T-helper 2 cell treated with Interferon-gamma antibody and Interleukin-4, amounts not matched to agents 100 ng/mL and 5 ng/mL, for 36 hours (primary cell): ENCODE data around the gene SH3BGRL. TPM values are rescaled to one million over a fixed set of nuclear protein-coding genes. Genes with fewer than 3 reads are reported as not detected.
"Not testable (repeated sequence)": the region's sequence is repeated elsewhere in the genome, so short reads cannot be mapped to it uniquely, and the experiment has no call there.

ENCODE experiments used
- intact Hi-C: fragments of 100-400 bp; cut with micrococcal nuclease; formaldehyde crosslinking; loops from one replicate; pipeline ENCODE4 v1.15.1; 2023
- total RNA-seq: library from RNA; stranded (reverse); gene quantifications from 2 replicates; pipeline ENCODE4 v1.2.3, GENCODE V29; 2022

The SH3BGRL gene
- total RNA-seq, 1 donor from 2014 or later = 72.3 TPM

DNA sequence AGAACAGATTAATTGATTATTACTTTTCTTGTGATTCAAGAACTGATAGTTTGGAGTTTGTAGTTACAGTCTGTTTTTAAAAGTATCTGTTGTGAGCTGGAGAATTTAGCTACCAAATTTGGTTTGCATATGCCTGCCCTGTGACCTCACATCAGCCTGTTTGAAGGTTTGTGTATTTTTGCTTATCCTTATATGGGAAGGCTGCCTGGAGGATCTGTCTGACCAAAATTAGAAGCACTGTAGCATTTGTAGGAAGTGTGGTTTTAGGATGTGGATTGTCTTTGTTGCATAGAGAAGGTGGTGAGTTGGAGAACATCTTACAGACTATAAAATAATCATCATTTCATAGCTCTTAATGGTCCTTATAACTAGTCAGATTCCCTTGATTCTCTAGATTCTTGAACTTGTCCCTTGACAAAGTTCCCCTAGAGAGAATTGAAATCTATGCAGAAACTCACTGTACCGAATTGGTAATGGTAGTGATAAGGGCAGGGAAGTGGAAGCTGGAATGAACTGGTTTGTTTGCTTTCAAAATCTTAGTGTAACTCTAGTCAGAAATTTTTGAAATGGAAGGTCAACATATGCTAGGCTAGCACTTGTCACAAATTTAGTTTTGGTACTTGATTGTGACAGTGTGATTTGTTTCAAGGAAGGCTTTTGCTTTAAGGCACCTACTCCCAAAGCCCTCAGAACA lies 57.3 kb downstream of the SH3BGRL start:
- intact Hi-C loops = no loop called here

DNA sequence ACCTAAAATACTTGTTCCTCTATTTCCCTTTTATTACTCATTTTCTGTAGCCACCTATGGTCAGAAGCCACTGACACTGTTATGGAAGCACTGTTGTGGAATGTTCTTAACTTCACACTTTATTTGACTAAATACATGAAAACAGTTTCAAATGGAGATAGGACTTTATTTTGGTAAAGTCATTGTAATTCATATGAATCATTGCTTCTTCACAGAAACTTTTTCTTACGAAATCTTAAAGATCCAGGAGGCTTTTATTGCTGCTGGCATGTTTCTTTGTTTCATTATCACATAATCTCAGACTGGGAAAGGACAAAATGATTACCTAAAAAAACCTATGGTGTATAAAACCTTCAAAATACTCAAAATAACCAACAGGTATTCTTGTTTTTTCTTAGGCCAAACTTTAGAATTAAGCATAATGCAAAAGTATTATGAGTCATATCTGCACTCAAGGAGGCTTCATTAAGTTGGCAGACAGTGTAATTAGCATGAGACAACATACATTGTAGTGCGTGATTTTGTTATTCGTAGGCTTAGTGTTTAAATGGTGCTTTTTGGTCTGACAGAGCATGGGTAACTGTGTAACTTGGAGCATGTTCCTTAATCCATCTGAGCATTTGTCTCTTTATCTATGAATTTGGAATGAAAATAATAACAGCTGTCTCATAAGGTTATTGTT lies 58.0 kb downstream of the SH3BGRL start:
- intact Hi-C loops = no loop called here

DNA sequence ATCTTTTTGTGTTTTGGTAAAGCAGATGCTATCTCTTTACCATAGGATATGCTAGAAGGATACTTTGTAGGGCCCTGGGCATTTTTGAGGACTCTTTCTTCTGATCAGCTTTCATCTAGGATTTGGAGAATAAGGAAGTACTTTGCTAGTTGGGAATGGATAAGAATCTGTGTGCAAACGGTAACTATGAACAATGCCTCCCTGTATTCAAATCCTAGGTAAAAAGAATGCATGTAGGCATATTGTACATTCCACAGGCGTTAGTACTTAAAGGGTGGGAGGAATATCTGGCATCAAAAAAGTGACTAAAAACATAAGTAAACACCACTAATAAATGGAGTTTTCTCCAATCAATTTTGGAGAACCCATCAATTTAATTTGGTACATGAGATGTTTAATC lies 59.7 kb downstream of the SH3BGRL start:
- intact Hi-C loops = no loop called here

DNA sequence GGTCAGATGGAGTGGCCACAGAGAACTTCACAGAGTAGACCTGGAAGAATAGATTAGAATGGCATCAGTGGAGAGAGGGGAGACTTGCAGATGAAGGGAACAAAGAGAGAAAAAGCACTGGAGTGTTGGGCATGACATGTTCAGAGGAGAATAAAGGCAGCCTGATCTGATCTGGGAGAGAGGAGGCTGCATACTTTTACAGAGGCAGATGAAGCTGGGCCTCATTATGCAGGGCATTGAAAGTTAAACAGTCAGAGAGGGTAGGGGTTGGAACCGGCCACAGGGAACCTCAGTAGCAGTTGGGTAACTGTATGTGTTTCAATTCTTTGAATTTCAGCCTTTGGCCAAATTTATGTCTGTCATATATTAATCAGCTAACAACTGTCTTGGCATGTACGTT lies 61.2 kb downstream of the SH3BGRL start:
- intact Hi-C loops = no loop called here

DNA sequence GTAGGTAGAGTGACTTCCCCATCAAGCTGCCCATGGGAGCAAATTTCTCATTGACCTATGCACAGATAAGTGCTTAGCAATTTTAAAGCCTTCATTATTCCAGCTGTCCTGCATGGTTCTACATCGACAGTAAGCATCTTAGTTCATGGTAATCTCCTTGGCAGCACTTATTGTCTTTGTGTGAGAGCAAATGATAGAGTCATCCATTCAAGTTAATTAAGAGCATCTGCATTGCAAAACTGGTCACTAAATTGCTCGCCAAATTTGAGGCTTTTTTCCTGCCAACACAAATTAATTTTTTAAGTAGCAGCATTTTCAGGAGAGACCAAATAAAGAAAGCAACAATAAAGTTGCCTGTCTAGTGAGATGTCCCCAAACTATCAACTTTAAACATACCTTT lies 76.7 kb downstream of the SH3BGRL start:
- intact Hi-C loops = no loop called here

DNA sequence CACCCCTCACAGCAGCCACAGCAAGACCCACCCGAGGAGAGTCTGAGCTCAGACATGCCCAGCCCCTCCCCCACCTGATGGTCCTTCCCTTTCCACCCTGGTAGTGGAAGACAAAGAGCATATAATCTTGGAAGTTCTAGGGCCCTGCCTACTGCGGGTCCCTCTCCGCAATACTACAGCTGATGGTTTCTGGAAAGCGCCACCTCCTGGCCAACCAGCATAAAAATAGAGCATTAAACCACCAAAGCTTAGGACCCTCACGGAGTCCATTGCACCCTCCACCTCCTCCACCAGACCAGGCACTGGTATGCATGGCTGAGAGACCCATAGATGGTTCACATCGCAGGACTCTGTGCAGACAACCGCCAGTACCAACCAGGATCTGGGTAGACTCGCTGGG lies 78.2 kb downstream of the SH3BGRL start:
- intact Hi-C loops = no loop called here

DNA sequence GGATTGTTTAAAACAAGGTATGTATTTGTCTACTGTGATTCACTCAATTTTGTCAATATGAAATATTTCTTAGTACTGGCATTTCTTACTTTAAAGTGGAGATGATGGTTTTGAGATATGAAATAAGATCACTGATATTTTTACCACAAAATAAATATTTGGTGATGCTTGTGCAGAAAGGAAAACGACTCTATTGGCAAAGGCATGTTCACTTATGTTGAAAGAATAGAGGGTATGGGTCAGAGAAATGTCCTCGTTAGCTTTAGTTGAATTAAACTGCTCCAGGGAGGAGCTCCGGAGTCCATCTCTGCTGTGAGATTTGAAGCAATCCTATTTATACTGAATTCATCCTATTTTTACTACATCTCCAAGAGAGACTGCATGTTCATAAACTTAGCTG lies 84.2 kb downstream of the SH3BGRL start:
- intact Hi-C loops = no loop called here

DNA sequence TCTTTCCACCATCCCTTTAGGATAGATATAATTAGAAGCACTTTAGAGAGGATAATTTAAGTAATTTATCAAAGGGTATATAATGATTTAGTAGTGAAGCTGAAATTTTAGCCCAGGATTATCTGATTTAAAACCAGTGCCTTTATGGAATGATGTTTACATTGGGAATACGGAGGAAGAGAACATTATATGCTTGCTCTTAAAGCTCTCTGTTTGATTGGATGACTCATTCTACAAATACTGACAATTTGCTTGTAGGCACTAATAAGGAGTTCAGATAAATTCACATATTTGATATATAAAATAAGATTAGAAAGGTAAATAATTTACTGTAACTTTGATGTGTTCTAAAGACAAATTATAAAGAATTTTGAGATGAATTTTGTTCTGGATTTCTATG lies 84.7 kb downstream of the SH3BGRL start:
- intact Hi-C loops = no loop called here

DNA sequence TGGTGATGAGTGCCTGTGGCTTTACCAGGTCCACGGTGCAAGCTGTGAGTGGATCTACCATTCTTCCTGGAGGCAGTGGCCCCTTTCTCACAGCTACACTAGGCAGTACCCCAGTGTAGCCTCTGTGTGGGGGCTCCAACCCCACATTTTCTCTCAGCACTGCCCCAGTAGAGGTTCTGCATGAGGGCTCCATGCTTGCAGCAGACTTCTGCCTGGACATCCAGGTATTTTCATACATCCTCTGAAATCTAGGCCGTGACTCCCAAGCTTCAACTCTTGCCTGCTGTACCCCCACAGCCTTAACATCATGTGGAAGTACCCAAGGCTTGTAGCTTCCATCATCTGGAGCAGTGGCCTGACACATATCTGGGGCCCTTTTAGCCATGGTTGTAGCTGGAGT lies 90.1 kb downstream of the SH3BGRL start:
- intact Hi-C loops = no loop called here

DNA sequence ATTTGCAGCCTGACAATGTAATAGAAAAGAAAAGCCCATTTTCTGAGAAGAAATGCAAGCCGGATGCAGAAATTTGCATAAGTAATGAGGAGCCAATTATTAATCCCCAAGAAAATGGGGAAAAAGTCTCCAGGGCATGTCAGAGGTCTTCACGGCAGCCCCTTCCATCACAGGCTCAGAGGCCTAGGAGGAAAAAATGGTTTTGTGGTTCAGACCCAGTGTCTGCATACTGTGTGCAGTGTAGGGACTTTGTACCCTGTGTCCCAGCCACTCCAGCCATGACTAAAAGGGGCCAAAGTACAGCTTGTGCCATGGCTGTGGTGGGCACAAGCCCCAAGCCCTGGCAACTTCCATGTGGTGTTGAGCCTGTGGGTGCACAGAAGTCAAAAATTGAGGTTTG lies 92.2 kb downstream of the SH3BGRL start:
- intact Hi-C loops = no loop called here

DNA sequence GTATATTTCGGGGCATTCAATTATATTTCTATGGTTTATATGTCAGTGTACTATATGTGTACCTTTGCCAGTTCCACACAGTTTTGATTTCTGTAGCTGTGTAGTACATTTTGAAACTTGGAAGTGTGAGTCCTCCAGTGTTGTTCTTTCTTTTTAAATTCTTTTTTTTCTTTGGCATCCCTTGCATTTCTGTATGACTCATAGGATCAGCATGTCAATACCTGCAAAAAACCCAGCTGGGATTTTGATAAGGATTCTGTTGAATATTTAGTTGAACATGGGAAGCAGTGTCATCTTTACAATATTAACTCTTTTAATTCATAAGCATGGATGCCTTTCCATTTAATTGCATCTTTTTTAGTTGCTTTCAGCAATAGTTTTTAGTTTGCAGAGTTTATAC lies 100.0 kb downstream of the SH3BGRL start:
- intact Hi-C loops = no loop called here

DNA sequence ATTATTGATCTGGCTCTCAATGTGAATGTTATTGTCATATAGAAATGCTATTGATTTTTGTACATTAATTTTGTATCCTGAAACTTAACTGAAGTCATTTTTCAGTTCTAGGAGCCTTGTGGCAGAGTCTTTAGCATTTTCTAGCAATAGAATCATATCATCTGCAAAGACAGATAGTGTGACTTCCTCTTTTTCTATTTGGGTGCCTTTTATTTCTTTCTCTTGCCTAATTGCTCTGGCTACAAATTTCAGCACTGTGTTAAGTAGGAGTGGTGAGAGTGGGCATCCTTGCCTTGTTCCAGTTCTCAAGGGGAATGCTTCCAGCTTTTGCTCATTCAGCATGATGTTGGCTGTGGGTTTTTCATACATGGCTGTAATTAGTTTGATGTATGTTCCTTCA lies 102.7 kb downstream of the SH3BGRL start:
- intact Hi-C loops = no loop called here

DNA sequence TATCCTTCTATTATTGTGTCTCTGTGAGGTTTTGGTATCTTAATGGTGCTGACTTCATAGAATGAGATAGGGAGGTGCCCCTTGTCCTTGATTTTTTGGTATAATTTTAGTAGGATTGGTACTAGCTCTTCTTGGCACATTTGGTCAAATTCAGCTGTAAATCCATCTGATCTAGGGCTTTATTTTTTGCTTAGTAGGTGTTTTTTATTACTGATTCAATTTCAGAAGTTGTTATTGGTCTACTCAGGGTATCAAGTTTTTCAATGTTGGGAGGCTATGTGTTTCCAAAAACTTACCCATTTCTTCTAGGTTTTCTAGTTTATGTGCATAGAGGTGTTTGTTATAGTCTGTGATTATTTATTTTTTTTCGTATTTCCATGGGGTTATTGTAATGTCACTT lies 103.3 kb downstream of the SH3BGRL start:
- intact Hi-C loops = no loop called here

DNA sequence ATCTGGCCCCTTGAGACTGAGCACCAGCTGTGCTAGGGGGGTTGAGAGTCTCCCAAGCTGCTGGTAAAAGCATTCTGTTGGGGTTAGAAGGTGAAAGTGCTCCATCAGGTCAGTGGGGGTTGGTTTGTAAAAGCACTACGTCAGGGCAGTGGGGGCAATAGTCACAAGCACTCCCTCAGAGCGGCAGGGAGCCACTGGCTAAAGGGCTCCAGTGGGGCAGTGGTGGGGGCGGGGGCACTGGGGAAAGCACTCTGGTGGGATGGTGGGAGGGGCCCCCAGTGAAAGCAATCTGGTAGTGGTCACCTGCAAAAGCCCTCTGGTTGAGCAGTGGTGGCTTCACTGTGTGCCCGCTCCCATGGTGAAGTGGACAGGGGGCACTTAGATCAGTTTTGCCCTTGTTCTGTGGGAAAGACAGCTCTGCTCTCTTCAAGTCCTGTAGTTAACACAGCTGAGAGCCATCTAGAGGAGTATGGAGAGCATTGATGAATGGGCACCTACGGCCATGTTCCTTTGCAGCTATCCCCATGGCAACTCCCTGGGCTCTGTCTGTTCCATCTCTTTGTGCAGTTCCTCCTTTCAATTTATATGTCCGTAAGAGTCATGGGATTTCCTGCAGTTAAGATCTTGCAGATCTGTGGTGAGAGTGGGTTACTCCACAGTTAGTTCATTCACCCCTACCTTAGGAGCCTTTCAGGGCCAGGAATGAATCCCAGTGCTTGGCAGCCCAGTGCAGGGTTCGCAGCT lies 106.4 kb downstream of the SH3BGRL start:
- intact Hi-C loops = no loop called here

DNA sequence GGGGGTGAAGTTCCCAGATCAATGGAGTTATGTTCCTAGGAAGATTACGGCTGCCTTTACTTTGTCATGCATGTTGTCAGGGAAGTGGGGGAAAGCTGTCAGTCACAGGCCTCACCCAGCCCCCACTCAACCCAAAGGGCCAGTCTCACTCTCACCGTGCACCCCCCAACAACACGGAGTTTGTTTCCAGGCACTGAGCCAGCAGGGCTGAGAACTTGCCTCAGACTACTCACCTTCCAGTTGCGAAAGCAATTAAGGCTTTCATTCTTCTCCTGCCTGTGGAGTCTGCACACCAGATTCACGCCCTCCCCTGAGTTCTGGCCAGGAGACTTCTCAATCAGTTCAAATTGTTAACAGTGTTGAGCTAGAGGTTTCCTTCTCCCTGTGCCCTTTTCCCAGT lies 114.3 kb downstream of the SH3BGRL start:
- intact Hi-C loops = no loop called here

DNA sequence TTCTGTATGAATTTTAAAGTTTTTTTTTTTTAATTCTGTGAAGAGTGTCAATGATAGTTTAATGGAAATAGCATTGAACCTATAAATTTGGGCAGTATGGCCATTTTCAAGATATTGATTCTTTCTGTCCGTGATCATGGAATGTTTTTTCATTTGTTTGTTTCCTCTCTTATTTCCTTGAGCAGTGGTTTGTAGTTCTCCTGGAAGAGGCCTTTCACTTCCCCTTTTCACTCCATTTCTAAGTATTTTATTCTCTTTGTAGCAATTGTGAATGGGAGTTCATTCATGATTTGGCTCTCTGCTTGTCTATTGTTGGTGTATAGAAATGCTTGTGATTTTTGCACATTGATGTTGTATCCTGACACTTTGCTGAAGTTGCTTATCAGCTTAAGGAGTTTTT lies 129.8 kb downstream of the SH3BGRL start:
- intact Hi-C loops = not testable (repeated sequence)

DNA sequence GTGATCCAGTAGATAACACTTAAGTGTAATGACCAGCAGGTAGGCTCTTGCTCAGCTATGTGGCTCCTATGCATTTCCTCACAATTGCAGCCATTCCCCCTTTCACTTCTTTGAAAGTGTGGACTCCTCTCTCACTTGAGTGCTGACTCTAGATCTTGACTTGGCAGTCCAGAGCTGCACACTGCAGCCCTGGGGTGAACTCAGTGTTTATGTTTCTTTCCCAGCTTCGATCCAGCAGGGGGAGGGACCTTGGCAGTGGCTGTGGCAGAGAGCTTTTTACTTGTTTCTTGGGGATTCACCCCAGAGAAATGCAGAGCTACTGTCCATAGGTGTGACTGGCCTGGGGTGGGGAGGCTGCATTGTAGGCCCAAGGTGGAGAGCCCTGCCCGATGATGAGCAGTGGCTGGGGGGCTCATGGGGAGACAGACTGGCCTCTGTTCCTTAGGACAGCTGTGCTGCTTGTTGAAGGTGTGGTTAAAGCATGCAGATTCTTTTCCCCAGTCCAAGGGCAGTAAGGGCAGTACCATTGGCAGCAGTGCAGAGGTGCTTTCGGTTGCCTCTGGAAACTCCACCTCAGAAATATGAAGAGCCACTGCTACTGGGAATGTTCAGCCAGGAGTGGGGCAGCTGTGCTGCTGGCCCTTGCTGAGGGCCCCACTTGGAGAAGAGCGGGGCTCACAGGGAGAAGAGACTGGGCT lies 134.7 kb downstream of the SH3BGRL start:
- intact Hi-C loops = no loop called here

DNA sequence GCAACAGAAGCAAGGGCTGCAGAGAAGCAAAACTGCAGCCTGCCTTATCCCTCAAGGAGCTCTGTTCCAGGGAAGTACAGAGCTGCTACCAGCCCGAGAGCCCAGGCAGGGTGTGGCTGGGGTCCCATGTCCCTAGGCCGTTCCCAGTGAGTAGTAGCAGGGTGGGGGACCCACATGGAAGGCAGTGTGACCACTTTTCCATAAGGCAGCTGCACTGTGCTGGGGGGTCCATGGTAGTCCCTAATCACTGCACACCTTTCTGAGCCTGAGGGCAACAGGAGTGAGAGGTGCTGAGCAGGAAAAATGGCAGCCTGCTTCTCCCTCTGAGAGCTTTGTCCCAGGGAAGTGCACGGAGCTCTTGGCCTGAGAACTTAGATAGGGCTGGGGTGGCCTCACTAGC lies 135.9 kb downstream of the SH3BGRL start:
- intact Hi-C loops = no loop called here

DNA sequence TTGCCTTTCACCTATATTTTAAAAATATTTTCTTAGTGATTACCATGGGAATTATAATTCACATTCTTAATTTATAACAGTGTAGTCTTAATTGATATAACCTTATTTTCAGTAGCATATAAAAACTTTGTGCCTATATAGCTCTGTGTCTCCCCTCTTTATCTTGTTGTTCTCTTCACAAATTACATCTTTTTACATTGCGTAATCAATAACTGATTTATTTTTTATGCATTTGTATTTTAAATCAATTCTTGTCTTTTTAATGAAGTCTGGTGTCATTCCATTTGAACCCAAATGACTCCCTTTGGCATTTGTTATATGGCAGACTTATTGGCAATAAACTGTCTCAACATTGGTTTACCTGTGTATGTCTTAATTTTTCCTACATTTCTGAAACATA lies 137.0 kb downstream of the SH3BGRL start:
- intact Hi-C loops = no loop called here

DNA sequence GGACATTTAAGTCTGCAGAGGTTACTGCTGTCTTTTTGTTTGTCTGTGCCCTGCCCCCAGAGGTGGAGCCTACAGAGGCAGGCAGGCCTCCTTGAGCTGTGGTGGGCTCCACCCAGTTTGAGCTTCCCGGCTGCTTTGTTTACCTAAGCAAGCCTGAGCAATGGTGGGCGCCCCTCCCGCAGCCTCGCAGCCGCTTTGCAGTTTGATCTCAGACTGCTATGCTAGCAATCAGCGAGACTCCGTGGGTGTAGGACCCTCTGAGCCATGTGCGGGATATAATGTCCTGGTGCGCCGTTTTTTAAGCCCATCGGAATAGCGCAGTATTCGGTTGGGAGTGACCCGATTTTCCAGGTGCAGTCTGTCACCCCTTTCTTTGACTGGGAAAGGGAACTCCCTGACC lies 143.4 kb downstream of the SH3BGRL start:
- intact Hi-C loops = not testable (repeated sequence)
